ENCODE data around the gene RNASEH2C.
"Not testable (repeated sequence)": the region's sequence is repeated elsewhere in the genome, so short reads cannot be mapped to it uniquely, and the experiment has no call there.

Gene RNASEH2C

DNA sequence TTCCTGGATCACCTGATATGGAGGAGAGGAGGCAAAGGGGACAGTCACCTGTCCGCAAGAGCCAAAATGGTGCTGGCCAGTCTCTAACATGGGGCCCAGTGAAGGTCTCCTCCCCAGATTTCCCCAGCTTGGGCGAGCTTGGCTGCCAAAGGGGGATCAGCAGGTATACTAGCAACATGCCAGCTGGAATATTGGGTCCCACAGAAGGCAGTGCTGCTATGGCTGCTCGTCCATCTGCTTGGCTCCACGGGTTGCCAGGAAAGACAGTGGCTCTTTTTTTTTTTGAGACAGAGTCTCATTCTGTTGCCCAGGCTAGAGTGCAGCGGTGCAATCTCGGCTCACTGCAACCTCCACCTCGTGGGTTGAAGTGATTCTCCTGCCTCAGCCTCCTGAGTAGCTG, 21.3 kb downstream of the RNASEH2C start:
- DNase-seq (ENCODE audit: extremely low read depth, low read depth): no peak
- TF ChIP-seq, protein P1, sequence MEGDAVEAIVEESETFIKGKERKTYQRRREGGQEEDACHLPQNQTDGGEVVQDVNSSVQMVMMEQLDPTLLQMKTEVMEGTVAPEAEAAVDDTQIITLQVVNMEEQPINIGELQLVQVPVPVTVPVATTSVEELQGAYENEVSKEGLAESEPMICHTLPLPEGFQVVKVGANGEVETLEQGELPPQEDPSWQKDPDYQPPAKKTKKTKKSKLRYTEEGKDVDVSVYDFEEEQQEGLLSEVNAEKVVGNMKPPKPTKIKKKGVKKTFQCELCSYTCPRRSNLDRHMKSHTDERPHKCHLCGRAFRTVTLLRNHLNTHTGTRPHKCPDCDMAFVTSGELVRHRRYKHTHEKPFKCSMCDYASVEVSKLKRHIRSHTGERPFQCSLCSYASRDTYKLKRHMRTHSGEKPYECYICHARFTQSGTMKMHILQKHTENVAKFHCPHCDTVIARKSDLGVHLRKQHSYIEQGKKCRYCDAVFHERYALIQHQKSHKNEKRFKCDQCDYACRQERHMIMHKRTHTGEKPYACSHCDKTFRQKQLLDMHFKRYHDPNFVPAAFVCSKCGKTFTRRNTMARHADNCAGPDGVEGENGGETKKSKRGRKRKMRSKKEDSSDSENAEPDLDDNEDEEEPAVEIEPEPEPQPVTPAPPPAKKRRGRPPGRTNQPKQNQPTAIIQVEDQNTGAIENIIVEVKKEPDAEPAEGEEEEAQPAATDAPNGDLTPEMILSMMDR (IDR thresholded peaks at IDR 0.05; ENCODE audit: low read depth, low read length): no peak

DNA sequence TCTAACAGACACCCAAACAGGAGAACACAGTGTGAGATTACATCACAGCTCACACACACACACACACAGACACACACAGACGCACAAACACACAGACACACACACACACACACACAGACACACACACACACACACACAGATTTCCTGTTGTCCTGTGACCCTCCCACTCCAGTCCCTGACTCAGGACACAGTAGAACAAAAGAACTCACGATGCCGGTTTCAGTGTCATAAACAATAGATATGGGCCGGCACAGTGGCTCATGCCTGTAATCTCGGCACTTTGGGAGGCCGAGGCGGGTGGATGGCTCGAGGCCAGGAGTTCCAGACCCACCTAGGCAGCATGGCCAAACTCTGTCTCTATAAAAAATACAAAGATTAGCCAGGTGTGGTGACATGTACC, 22.4 kb downstream of the RNASEH2C start:
- DNase-seq (ENCODE audit: extremely low read depth, low read depth): no peak
- TF ChIP-seq, protein P1 (IDR thresholded peaks at IDR 0.05; ENCODE audit: low read depth, low read length): no peak

DNA sequence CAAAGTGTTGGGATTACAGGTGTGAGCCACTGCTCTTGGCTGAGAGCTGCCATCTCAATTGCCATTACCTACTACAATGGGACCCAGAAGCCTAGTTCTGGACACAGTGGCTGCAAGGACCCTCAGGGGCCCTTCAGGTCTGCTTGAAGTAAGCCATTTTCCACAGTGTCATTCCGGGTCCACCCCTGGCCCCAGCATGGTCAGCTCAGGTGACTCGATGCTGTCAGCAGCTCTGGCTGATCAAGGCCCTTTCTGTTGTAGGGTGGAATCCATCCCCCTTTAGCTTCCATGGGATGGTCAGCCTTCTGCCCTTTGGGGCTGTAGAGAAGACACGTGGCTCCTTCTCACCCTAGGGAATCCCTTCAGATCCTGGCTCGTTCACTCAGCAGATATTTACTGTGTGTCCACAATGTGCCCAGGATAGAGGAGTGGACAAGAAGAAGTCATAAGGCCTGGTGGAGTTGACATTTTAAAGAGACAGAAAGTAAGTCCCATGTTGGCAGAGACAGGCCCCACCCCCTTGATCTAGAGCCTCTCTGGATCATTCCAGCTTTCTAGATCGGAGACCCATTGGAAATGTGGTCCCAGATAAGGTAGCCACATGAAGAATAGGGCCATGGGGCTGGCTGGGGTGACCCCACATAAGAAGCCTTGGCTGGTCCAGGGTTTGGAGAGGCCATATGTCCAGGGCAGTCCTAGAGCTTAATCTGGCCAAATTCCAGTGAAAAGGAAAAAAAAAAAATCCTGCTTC, 23.6 kb downstream of the RNASEH2C start:
- TF ChIP-seq, protein P1 (IDR thresholded peaks at IDR 0.05; ENCODE audit: low read depth, low read length): no peak
- DNase-seq (ENCODE audit: extremely low read depth, low read depth): no peak

DNA sequence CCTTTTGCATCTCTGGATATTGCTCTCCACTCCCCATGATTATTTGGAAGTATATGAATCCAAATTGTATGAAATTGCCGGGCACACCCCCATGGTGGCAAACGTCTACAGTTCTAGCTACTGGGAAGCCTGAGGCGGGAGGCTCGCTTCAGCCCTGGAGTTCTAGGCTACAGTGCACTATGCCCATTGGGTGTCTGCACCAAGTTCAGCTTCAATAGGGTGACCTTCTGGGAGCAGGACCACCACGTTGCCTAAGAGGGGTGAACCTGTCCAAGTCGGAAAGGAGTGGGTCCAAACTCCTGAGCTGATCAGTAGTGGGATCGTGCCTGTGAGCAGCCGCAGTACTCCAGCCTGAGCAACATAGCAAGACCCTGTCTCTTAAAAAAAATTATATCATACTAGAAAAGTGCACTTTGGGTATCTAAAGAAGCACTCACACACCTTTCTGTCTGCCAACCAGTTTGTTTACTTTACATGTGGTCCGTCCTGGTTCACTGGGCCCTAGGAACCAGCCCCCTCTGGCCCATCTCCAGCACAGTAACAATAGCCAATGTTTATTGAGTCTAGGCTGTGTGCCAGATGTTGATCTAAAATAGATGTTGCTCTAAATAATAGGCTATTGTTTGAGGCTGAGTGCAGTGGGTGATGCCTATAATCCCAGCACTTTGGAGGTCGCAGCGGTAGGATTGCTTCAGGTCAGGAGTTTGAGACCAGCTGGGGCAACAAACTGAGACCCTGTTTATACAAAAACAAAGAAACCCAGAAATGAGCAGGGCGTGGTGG, 24.9 kb downstream of the RNASEH2C start:
- DNase-seq (ENCODE audit: extremely low read depth, low read depth): no peak

DNA sequence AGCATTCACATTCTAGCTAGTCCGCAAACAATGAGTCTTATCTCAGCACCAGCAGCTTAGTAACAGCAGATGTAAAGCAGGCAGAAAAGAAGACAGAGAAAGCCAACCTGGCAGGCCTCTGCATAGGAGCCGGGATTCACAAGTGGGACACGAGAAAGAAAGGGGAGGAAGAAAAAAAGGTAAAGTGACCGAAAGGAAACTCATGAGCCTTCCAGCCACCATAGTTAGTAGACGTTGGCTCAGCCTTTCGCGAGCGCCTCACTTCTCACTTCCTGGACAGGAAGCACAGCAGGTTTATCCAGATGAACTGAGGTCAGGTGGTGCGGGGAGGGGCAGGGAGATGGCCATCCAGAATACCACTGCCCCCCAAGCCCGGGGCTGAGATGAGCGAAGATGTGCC, 28.2 kb downstream of the RNASEH2C start:
- no peak for DNase-seq (ENCODE audit: extremely low read depth, low read depth)
- TF ChIP-seq, protein P1 (IDR thresholded peaks at IDR 0.05; ENCODE audit: low read depth, low read length): no peak

More for the DNA sequence above, 24.9 kb downstream of the RNASEH2C start:
- TF ChIP-seq, protein P1 (IDR thresholded peaks at IDR 0.05; ENCODE audit: low read depth, low read length): no peak

DNA sequence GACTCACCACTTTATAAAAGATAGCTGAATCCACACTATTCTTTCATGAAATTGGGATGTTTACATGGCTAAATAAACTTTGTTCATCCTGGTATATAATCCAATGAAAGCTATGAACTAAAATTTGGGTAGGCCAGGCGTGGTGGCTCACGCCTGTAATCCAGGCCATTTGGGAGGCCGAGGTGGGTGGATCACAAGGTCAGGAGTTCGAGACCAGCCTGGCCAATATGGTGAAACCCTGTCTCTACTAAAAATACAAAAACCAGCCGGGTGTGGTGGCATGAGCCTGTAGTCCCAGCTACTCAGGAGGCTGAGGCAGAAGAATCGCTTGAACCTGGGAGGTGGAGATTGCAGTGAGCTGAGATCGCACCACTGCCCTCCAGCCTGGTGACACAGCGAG, 28.8 kb downstream of the RNASEH2C start:
- DNase-seq (ENCODE audit: extremely low read depth, low read depth): not testable (repeated sequence)

DNA sequence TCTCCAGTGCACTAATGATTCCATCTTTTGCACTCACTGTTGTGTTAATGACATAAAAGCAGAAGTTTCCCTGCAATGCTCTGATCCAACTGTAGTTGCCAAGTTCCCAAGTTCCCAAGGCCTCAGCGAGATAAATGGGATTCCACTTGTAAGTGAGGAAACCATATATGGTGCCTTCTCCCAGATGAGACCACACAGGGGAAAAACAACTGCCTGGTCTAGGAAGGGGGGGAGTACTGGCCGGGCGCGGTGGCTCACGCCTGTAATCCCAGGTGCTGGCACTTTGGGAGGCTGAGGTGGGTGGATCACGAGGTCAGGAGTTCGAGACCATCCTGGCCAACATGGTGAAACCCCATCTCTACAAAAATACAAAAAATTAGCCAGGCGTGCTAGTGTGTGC, 34.6 kb downstream of the RNASEH2C start:
- TF ChIP-seq, protein P1 (IDR thresholded peaks at IDR 0.05; ENCODE audit: low read depth, low read length): no peak
- no peak for DNase-seq (ENCODE audit: extremely low read depth, low read depth)

DNA sequence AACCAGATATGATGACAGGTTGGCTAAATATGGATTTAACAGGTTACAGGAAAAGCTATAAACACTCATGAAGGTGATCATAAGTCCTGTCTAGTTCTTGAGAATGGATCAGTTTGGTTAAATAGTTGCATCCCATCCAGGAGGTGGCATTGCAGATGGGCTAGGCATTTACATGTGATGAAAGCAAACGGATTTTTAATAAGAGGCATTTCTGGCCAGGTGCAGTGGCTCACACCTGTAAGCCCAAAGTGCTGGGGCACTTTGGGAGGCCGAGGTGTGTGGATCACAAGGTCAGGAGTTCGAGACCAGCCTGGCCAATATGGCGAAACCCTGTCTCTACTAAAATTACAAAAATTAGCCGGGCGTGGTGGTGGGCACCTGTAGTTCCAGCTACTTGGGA, 37.1 kb downstream of the RNASEH2C start:
- DNase-seq (ENCODE audit: extremely low read depth, low read depth): not testable (repeated sequence)

Measured in AG09319 (cell line).